ENCODE results near the gene IRS1.
"Not testable (repeated sequence)": the region's sequence is repeated elsewhere in the genome, so short reads cannot be mapped to it uniquely, and the experiment has no call there.

The IRS1 gene

GRCh38 chr2:226799211-226799975 lies at the start of gene IRS1:
Gene IRS1, minus strand, starts transcription at chr2:226799820. Its CDS starts 1,082 bp downstream, at chr2:226798738.
- Histone ChIP-seq H3K4me1 (ENCODE audit: insufficient read depth, low read length) (peaks cover 22% of the 10 kb centered on the region), H3K27me3 (ENCODE audit: insufficient read depth, low read length) (no peaks in the 10 kb centered on the region), H3K36me3 (ENCODE audit: insufficient read depth, low read length) (peaks cover 36% of the 10 kb centered on the region)

GRCh38 chr2:226849349-226849748 lies 49.7 kb upstream of the IRS1 start:
- no peaks in the 10 kb centered on the region for H3K27me3 ChIP-seq (ENCODE audit: insufficient read depth, low read length)
- no peak overlapping the region for H2AFZ ChIP-seq (ENCODE audit: low read depth, low read length)
- peaks cover 29% of the 10 kb centered on the region for H3K4me1 ChIP-seq (ENCODE audit: insufficient read depth, low read length)
- H3K4me3 ChIP-seq (ENCODE audit: low read length) = no peak overlapping the region
- no peaks in the 10 kb centered on the region for H3K9me3 ChIP-seq (ENCODE audit: low read length)
- no peaks in the 10 kb centered on the region for H3K36me3 ChIP-seq (ENCODE audit: insufficient read depth, low read length)

More at GRCh38 chr2:226799211-226799975, at the start of gene IRS1:
- Histone ChIP-seq H3K9me3 (ENCODE audit: low read length) (peaks cover 26% of the 10 kb centered on the region), H3K4me3 (ENCODE audit: low read length) (peak within 1 kb of the TSS; percentile 81), H2AFZ (ENCODE audit: low read depth, low read length) (peak within 1 kb of the TSS; percentile 91)

- H3K27me3 ChIP-seq (ENCODE audit: insufficient read depth, low read length) = no peaks in the 10 kb centered on the region
- no peaks in the 10 kb centered on the region for H3K9me3 ChIP-seq (ENCODE audit: low read length)
- peaks cover 29% of the 10 kb centered on the region for H3K4me1 ChIP-seq (ENCODE audit: insufficient read depth, low read length)
- no peak overlapping the region for H3K4me3 ChIP-seq (ENCODE audit: low read length)
- H2AFZ ChIP-seq (ENCODE audit: low read depth, low read length) = no peak overlapping the region
- no peaks in the 10 kb centered on the region for H3K36me3 ChIP-seq (ENCODE audit: insufficient read depth, low read length)
Measured at GRCh38 chr2:226847511-226847910, 47.9 kb upstream of the IRS1 start.

- no peaks in the 10 kb centered on the region for H3K27me3 ChIP-seq (ENCODE audit: insufficient read depth, low read length)
- H3K4me3 ChIP-seq (ENCODE audit: low read length) = no peak overlapping the region
- H3K4me1 ChIP-seq (ENCODE audit: insufficient read depth, low read length) = peaks cover 29% of the 10 kb centered on the region
- no peaks in the 10 kb centered on the region for H3K36me3 ChIP-seq (ENCODE audit: insufficient read depth, low read length)
- no peaks in the 10 kb centered on the region for H3K9me3 ChIP-seq (ENCODE audit: low read length)
- no peak overlapping the region for H2AFZ ChIP-seq (ENCODE audit: low read depth, low read length)
Measured at GRCh38 chr2:226847090-226847489, 47.5 kb upstream of the IRS1 start.

GRCh38 chr2:226845386-226846116 lies 45.9 kb upstream of the IRS1 start:
- no peaks in the 10 kb centered on the region for H3K9me3 ChIP-seq (ENCODE audit: low read length)
- H3K4me1 ChIP-seq (ENCODE audit: insufficient read depth, low read length) = peaks cover 29% of the 10 kb centered on the region
- no peaks in the 10 kb centered on the region for H3K27me3 ChIP-seq (ENCODE audit: insufficient read depth, low read length)
- no peaks in the 10 kb centered on the region for H3K36me3 ChIP-seq (ENCODE audit: insufficient read depth, low read length)
- H2AFZ ChIP-seq (ENCODE audit: low read depth, low read length) = no peak overlapping the region
- no peak overlapping the region for H3K4me3 ChIP-seq (ENCODE audit: low read length)

- H2AFZ ChIP-seq (ENCODE audit: low read depth, low read length); H3K36me3 ChIP-seq (ENCODE audit: insufficient read depth, low read length); H3K27me3 ChIP-seq (ENCODE audit: insufficient read depth, low read length); H3K9me3 ChIP-seq (ENCODE audit: low read length); H3K4me3 ChIP-seq (ENCODE audit: low read length): not testable (repeated sequence)
- peaks cover 38% of the 10 kb centered on the region for H3K4me1 ChIP-seq (ENCODE audit: insufficient read depth, low read length)
Measured at GRCh38 chr2:226843001-226843400, 43.4 kb upstream of the IRS1 start.

- no peak overlapping the region for H3K4me3 ChIP-seq (ENCODE audit: low read length)
- H2AFZ ChIP-seq (ENCODE audit: low read depth, low read length) = no peak overlapping the region
- no peaks in the 10 kb centered on the region for H3K27me3 ChIP-seq (ENCODE audit: insufficient read depth, low read length)
- H3K4me1 ChIP-seq (ENCODE audit: insufficient read depth, low read length) = peaks cover 20% of the 10 kb centered on the region
- H3K9me3 ChIP-seq (ENCODE audit: low read length) = no peaks in the 10 kb centered on the region
- H3K36me3 ChIP-seq (ENCODE audit: insufficient read depth, low read length) = no peaks in the 10 kb centered on the region
Measured at GRCh38 chr2:226839951-226840350, 40.3 kb upstream of the IRS1 start.

- Histone ChIP-seq H3K4me3 (ENCODE audit: low read length) (no peak overlapping the region), H2AFZ (ENCODE audit: low read depth, low read length) (no peak overlapping the region), H3K27me3 (ENCODE audit: insufficient read depth, low read length) (no peaks in the 10 kb centered on the region), H3K36me3 (ENCODE audit: insufficient read depth, low read length) (no peaks in the 10 kb centered on the region), H3K4me1 (ENCODE audit: insufficient read depth, low read length) (peaks cover 18% of the 10 kb centered on the region), H3K9me3 (ENCODE audit: low read length) (no peaks in the 10 kb centered on the region)
Measured at GRCh38 chr2:226839161-226839560, 39.5 kb upstream of the IRS1 start.

GRCh38 chr2:226838722-226839121 lies 39.1 kb upstream of the IRS1 start:
- no peak overlapping the region for H3K4me3 ChIP-seq (ENCODE audit: low read length)
- peaks cover 18% of the 10 kb centered on the region for H3K4me1 ChIP-seq (ENCODE audit: insufficient read depth, low read length)
- no peaks in the 10 kb centered on the region for H3K36me3 ChIP-seq (ENCODE audit: insufficient read depth, low read length)
- H3K9me3 ChIP-seq (ENCODE audit: low read length) = no peaks in the 10 kb centered on the region
- H3K27me3 ChIP-seq (ENCODE audit: insufficient read depth, low read length) = no peaks in the 10 kb centered on the region
- no peak overlapping the region for H2AFZ ChIP-seq (ENCODE audit: low read depth, low read length)

GRCh38 chr2:226837787-226838603 lies 38.4 kb upstream of the IRS1 start:
- no peak overlapping the region for H3K4me3 ChIP-seq (ENCODE audit: low read length)
- peaks cover 18% of the 10 kb centered on the region for H3K4me1 ChIP-seq (ENCODE audit: insufficient read depth, low read length)

GRCh38 chr2:226837334-226837733 lies 37.7 kb upstream of the IRS1 start:
- Histone ChIP-seq H3K4me3 (ENCODE audit: low read length) (peak overlapping the region; percentile 62), H3K27me3 (ENCODE audit: insufficient read depth, low read length) (no peaks in the 10 kb centered on the region), H3K9me3 (ENCODE audit: low read length) (no peaks in the 10 kb centered on the region), H2AFZ (ENCODE audit: low read depth, low read length) (no peak overlapping the region), H3K36me3 (ENCODE audit: insufficient read depth, low read length) (no peaks in the 10 kb centered on the region), H3K4me1 (ENCODE audit: insufficient read depth, low read length) (peaks cover 18% of the 10 kb centered on the region)

More at GRCh38 chr2:226837787-226838603, 38.4 kb upstream of the IRS1 start:
- no peaks in the 10 kb centered on the region for H3K9me3 ChIP-seq (ENCODE audit: low read length)
- no peaks in the 10 kb centered on the region for H3K27me3 ChIP-seq (ENCODE audit: insufficient read depth, low read length)
- no peak overlapping the region for H2AFZ ChIP-seq (ENCODE audit: low read depth, low read length)
- no peaks in the 10 kb centered on the region for H3K36me3 ChIP-seq (ENCODE audit: insufficient read depth, low read length)

GRCh38 chr2:226836548-226836885 lies 36.9 kb upstream of the IRS1 start:
- Histone ChIP-seq H3K9me3 (ENCODE audit: low read length) (no peaks in the 10 kb centered on the region), H3K4me1 (ENCODE audit: insufficient read depth, low read length) (peaks cover 18% of the 10 kb centered on the region), H3K27me3 (ENCODE audit: insufficient read depth, low read length) (no peaks in the 10 kb centered on the region), H2AFZ (ENCODE audit: low read depth, low read length) (peak overlapping the region; percentile 69), H3K36me3 (ENCODE audit: insufficient read depth, low read length) (no peaks in the 10 kb centered on the region), H3K4me3 (ENCODE audit: low read length) (peak overlapping the region; percentile 62)

Data from neuron (in vitro differentiated cells).